PC-3 (cell line): ENCODE measurements around the gene AGBL3. TPM values are rescaled to one million over a fixed set of nuclear protein-coding genes. Genes with fewer than 3 reads are reported as not detected.

ENCODE experiments used
- ATAC-seq: fragments of 200-7000 bp; cut with Tn5 transposase; 2 replicates; pipeline ENCODE4 v1.9.1; 2020; ENCODE audit warnings: mild to moderate bottlenecking, moderate library complexity
- BruUV-seq: library from RNA; stranded (reverse); fragments of 400-500 nt; replicated peaks from 2 replicates; lab custom pipeline; 2021; lab: Mats Ljungman, UMichigan
- CTCF ChIA-PET: fragments of 300-600 bp; sonication (Branson Sonifier 250); formaldehyde crosslinking; loops from one replicate; lab custom pipeline; 2022; ENCODE audit warnings: antibody characterized with exemption; lab: Charles Lee
- POLR2A ChIA-PET: fragments of 300-600 bp; sonication (Branson Sonifier 250); formaldehyde crosslinking; loops from one replicate; lab custom pipeline; 2022; ENCODE audit warnings: antibody characterized with exemption; ENCODE audit not compliant: unreplicated experiment; lab: Charles Lee
- DNase-seq: peaks from one replicate; pipeline ENCODE4 v3.0.0-alpha.2; 2015
- H2AFZ ChIP-seq: fragments of 300-600 bp; sonication (generic); 2 replicates; pipeline ENCODE4 v1.6.0; 2016; ENCODE audit warnings: antibody characterized with exemption, low read length
- H3F3A ChIP-seq: fragments of 300-600 bp; sonication (generic); one replicate; pipeline ENCODE4 v1.6.0; 2017; ENCODE audit warnings: antibody characterized with exemption, low read length, control low read depth, mild to moderate bottlenecking; ENCODE audit not compliant: unreplicated experiment
- H3K27ac ChIP-seq: fragments of 300-600 bp; sonication (generic); 2 replicates; pipeline ENCODE4 v1.5.1; 2016; ENCODE audit warnings: mild to moderate bottlenecking, low read length
- H3K27me3 ChIP-seq: fragments of 300-600 bp; sonication (generic); 2 replicates; pipeline ENCODE4 v1.6.1; 2016; ENCODE audit warnings: low read length, mixed read lengths
- H3K36me3 ChIP-seq: fragments of 300-600 bp; sonication (generic); 2 replicates; pipeline ENCODE4 v1.6.1; 2016; ENCODE audit warnings: low read depth, mixed run types, low read length, mixed read lengths
- H3K4me1 ChIP-seq: fragments of 300-600 bp; sonication (generic); 2 replicates; pipeline ENCODE4 v1.5.1; 2016; ENCODE audit warnings: low read length; ENCODE audit not compliant: insufficient read depth
- H3K4me2 ChIP-seq: fragments of 300-600 bp; sonication (generic); 2 replicates; pipeline ENCODE4 v1.6.0; 2016; ENCODE audit warnings: low read length
- H3K4me3 ChIP-seq: fragments of 300-600 bp; sonication (generic); 2 replicates; pipeline ENCODE4 v1.5.1; 2016; ENCODE audit warnings: mild to moderate bottlenecking, low read length, mixed read lengths
- H3K79me2 ChIP-seq: fragments of 300-600 bp; sonication (generic); 2 replicates; pipeline ENCODE4 v1.6.1; 2017; ENCODE audit warnings: low read length, mixed read lengths
- H3K9ac ChIP-seq: fragments of 300-600 bp; sonication (generic); 2 replicates; pipeline ENCODE4 v1.6.0; 2016; ENCODE audit warnings: mild to moderate bottlenecking, low read length
- H3K9me2 ChIP-seq: fragments of 300-600 bp; sonication (generic); replicated peaks from 2 replicates; pipeline ENCODE4 v1.6.1; 2016; ENCODE audit warnings: mixed run types, low read length, mixed read lengths
- H3K9me3 ChIP-seq: fragments of 300-600 bp; sonication (generic); 2 replicates; pipeline ENCODE4 v1.6.1; 2016; ENCODE audit warnings: low read length, mixed read lengths
- H4K20me1 ChIP-seq: fragments of 300-600 bp; sonication (generic); 2 replicates; pipeline ENCODE4 v1.6.1; 2016; ENCODE audit warnings: low read length, mixed read lengths
- CTCF ChIP-seq: fragments of 300-600 bp; sonication (generic); conservative IDR thresholded peaks from 2 replicates; pipeline ENCODE4 v1.5.1; 2017; ENCODE audit warnings: antibody characterized with exemption, low read depth, mild to moderate bottlenecking, low read length
- EZH2 ChIP-seq: fragments of 300-600 bp; sonication (generic); IDR thresholded peaks from one replicate; pipeline ENCODE4 v1.6.1; 2017; ENCODE audit warnings: antibody characterized with exemption, mild to moderate bottlenecking, low read length; ENCODE audit not compliant: unreplicated experiment
- EZH2phosphoT487 ChIP-seq: fragments of 300-600 bp; sonication (generic); IDR thresholded peaks from 2 replicates; pipeline ENCODE4 v1.6.1; 2018; ENCODE audit warnings: mild to moderate bottlenecking, antibody characterized with exemption, low read length, borderline replicate concordance
- intact Hi-C: fragments of 100-400 bp; cut with micrococcal nuclease; formaldehyde crosslinking; loops from 2 replicates; pipeline ENCODE4 v1.9.0; 2023
- total RNA-seq: library from RNA; depleted of rRNA; stranded (reverse); fragments of >200 nt; gene quantifications from 2 replicates; pipeline ENCODE4 v1.2.3, GENCODE V29; 2014

AGBL3 gene
- total RNA-seq, 1 experiment from 2014 or later, result 2.5 TPM

GRCh38 chr7:134942690-134943466 lies 43.4 kb upstream of the AGBL3 start:
- no peaks in the 10 kb centered on the region for H3K27me3 ChIP-seq
- no peak overlapping the region for H3K4me3 ChIP-seq
- H3K79me2 ChIP-seq, result no peaks in the 10 kb centered on the region
- H3K27ac ChIP-seq, result no peak overlapping the region
- BruUV-seq, result no TSS peak
- H3K4me1 ChIP-seq, result no peaks in the 10 kb centered on the region
- DNase-seq (no peak), ATAC-seq (no peak)
- H3K4me2 ChIP-seq, result no peak overlapping the region
- ChIA-PET CTCF (interaction anchor here (0.6 to 1.1 kb wide), 4 partner anchors 28 to 329 kb away, joined by 3 to 4 read pairs (median 3); no protein-coding TSS in a partner anchor), POLR2A (no interaction called here)
- intact Hi-C loops, result loop anchor here (1.0 to 5.0 kb wide), 3 partner anchors 64 to 219 kb away; partner anchors contain the start of gene CALD1
- TF ChIP-seq EZH2phosphoT487, result no peak
- TF ChIP-seq CTCF, result no peak
- no peak for TF ChIP-seq EZH2
- no peaks in the 10 kb centered on the region for H3K36me3 ChIP-seq
- H4K20me1 ChIP-seq, result no peaks in the 10 kb centered on the region
- H3K9me3 ChIP-seq, result no peaks in the 10 kb centered on the region
- H3F3A ChIP-seq, result no peaks in the 10 kb centered on the region
- H2AFZ ChIP-seq, result no peak overlapping the region
- H3K9ac ChIP-seq, result no peak overlapping the region
- no peaks in the 10 kb centered on the region for H3K9me2 ChIP-seq

- no peaks in the 10 kb centered on the region for H3K9me2 ChIP-seq
- no peaks in the 10 kb centered on the region for H3F3A ChIP-seq
- no TSS peak for BruUV-seq
- H3K27ac ChIP-seq, result no peak overlapping the region
- ChIA-PET CTCF (interaction anchor here (0.6 to 1.1 kb wide), 4 partner anchors 45 to 330 kb away, joined by 3 to 4 read pairs (median 3); no protein-coding TSS in a partner anchor), POLR2A (no interaction called here)
- no peak overlapping the region for H2AFZ ChIP-seq
- H3K9me3 ChIP-seq, result no peaks in the 10 kb centered on the region
- H3K9ac ChIP-seq, result no peak overlapping the region
- H3K4me3 ChIP-seq, result no peak overlapping the region
- H3K4me1 ChIP-seq, result no peaks in the 10 kb centered on the region
- no peaks in the 10 kb centered on the region for H3K36me3 ChIP-seq
- H3K79me2 ChIP-seq, result no peaks in the 10 kb centered on the region
- no peak overlapping the region for H3K4me2 ChIP-seq
- DNase-seq (peak; percentile 74), ATAC-seq (peak; percentile 96)
- no peaks in the 10 kb centered on the region for H3K27me3 ChIP-seq
- intact Hi-C loops, result loop anchor here (1.0 to 5.0 kb wide), 5 partner anchors 65 to 311 kb away; partner anchors contain the start of gene CALD1
- no peaks in the 10 kb centered on the region for H4K20me1 ChIP-seq
- TF ChIP-seq EZH2 (no peak), CTCF (peak; percentile 78), EZH2phosphoT487 (no peak)
Measured at GRCh38 chr7:134943785-134944400, 42.4 kb upstream of the AGBL3 start.
